BLaER1 treated with 17β-estradiol and CSF1 and Interleukin-3, amounts not matched to agents 10 nM and 100 nM (cell line): Measurements from ENCODE around the gene KRT37.

Experiments
- H3K27ac ChIP-seq, 11 experiments: shearing (Covaris generic); formaldehyde crosslinking; 2 replicates each; pipeline ENCODE4 v1.8.1; 2022
- H3K27me3 ChIP-seq, 11 experiments: shearing (Covaris generic); formaldehyde crosslinking; 2 replicates each; pipeline ENCODE4 v1.8.1; 2022
- H3K36me3 ChIP-seq, 11 experiments: shearing (Covaris generic); formaldehyde crosslinking; 2 replicates each; pipeline ENCODE4 v1.8.1; 2022
- H3K4me1 ChIP-seq, 10 experiments: shearing (Covaris generic); formaldehyde crosslinking; 2 replicates each; pipeline ENCODE4 v1.8.1; 2022
- H3K4me2 ChIP-seq, 11 experiments: shearing (Covaris generic); formaldehyde crosslinking; 2 replicates each; pipeline ENCODE4 v1.8.1; 2022
- H3K4me3 ChIP-seq, 10 experiments: shearing (Covaris generic); formaldehyde crosslinking; 2 replicates each; pipeline ENCODE4 v1.8.1; 2022
- H3K9ac ChIP-seq, 11 experiments: shearing (Covaris generic); formaldehyde crosslinking; 2 replicates each; pipeline ENCODE4 v1.8.1; 2022
- H3K9me3 ChIP-seq, 11 experiments: shearing (Covaris generic); formaldehyde crosslinking; replicated peaks in 1 of 11; 2 replicates each; pipeline ENCODE4 v1.8.1; 2022
- H4K20me1 ChIP-seq, 11 experiments: shearing (Covaris generic); formaldehyde crosslinking; 2 replicates each; pipeline ENCODE4 v1.8.1; 2022
- Cebpa-rat ChIP-seq, 11 experiments: shearing (Covaris generic); IDR thresholded peaks; 2 replicates each; pipeline ENCODE4 v1.8.1; 2022

Gene KRT37

DNA sequence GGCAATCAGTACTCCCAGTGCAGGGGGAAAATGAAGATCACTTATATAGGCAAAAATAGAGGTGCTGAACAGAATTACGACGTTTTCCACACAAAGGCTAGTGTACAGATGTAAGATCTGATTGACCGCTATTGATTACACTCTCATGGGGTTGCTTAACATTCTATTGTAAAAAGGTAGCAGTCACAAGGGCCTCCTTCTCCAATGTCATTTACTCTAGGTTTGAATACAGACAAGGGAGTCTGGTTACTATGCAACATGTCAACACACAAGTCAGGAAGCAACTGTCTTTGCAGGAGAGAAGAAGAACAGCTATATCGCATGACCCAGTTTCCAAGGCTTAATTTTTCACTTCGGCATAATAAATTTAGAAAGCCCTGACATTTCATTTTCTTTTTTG lies 7.9 kb downstream of the KRT37 start:
- H3K9ac ChIP-seq, result no peak overlapping the region
- H3K9me3 ChIP-seq, result no peaks in the 10 kb centered on the region
- no peak overlapping the region for H3K27ac ChIP-seq
- H3K36me3 ChIP-seq, result no peaks in the 10 kb centered on the region
- H3K4me3 ChIP-seq, result no peak overlapping the region
- H3K27me3 ChIP-seq, result no peaks in the 10 kb centered on the region
- peaks cover 0 to 7% (median 2%) of the 10 kb centered on the region in 10 experiments; a peak in 8 of 20 replicates for H3K4me1 ChIP-seq
- no peak for TF ChIP-seq Cebpa-rat (IDR thresholded peaks at IDR 0.05)
- H3K4me2 ChIP-seq, result no peak overlapping the region
- no peaks in the 10 kb centered on the region for H4K20me1 ChIP-seq

GRCh38 chr17:41415833-41416335 lies 8.5 kb downstream of the KRT37 start:
- Histone ChIP-seq H3K27ac (no peak overlapping the region), H3K4me1 (peaks cover 0 to 7% (median 2%) of the 10 kb centered on the region in 10 experiments; a peak in 8 of 20 replicates), H3K4me2 (no peak overlapping the region)

DNA sequence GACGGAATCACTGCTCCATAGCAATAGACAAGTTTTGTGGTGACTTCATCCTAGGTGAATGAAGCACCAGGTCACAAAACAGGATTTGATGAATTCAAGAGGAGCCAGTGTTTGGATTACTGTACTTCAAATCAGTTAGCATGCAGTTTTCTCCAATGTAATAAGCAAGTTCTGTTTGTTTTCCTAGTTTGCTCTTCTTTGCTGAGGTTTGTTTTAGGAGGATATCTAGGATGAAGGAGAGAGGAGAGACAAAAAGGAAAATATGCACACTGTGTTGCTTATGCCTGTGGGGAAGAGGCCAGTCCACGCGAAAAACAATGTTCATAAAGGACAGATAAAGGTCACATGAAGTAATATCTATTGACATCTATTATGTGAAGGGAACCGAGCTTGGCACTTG lies 9.0 kb downstream of the KRT37 start:
- Histone ChIP-seq H3K9ac (no peak overlapping the region), H3K27ac (no peak overlapping the region), H4K20me1 (no peaks in the 10 kb centered on the region), H3K27me3 (no peaks in the 10 kb centered on the region), H3K9me3 (no peaks in the 10 kb centered on the region), H3K36me3 (no peaks in the 10 kb centered on the region), H3K4me3 (no peak overlapping the region), H3K4me1 (peaks cover 0 to 7% (median 2%) of the 10 kb centered on the region in 10 experiments; a peak in 8 of 20 replicates), H3K4me2 (no peak overlapping the region)
- no peak for TF ChIP-seq Cebpa-rat (IDR thresholded peaks at IDR 0.05)

More at GRCh38 chr17:41415833-41416335, 8.5 kb downstream of the KRT37 start:
- no peaks in the 10 kb centered on the region for H3K9me3 ChIP-seq
- H3K27me3 ChIP-seq, result no peaks in the 10 kb centered on the region
- H3K4me3 ChIP-seq, result no peak overlapping the region
- no peak for TF ChIP-seq Cebpa-rat (IDR thresholded peaks at IDR 0.05)
- H3K9ac ChIP-seq, result no peak overlapping the region
- H4K20me1 ChIP-seq, result no peaks in the 10 kb centered on the region
- no peaks in the 10 kb centered on the region for H3K36me3 ChIP-seq

- Histone ChIP-seq H3K36me3 (no peaks in the 10 kb centered on the region), H3K27me3 (no peaks in the 10 kb centered on the region), H3K4me3 (no peak overlapping the region), H4K20me1 (no peaks in the 10 kb centered on the region), H3K4me2 (no peak overlapping the region), H3K27ac (no peak overlapping the region), H3K9me3 (no peaks in the 10 kb centered on the region), H3K4me1 (peaks cover 0 to 7% (median 2%) of the 10 kb centered on the region in 10 experiments; a peak in 8 of 20 replicates), H3K9ac (no peak overlapping the region)
- TF ChIP-seq Cebpa-rat (IDR thresholded peaks at IDR 0.05), result no peak
Observed at GRCh38 chr17:41413982-41414381, 10.4 kb downstream of the KRT37 start.

GRCh38 chr17:41413353-41413957 lies 10.9 kb downstream of the KRT37 start:
- H3K4me2 ChIP-seq, result no peak overlapping the region
- TF ChIP-seq Cebpa-rat (IDR thresholded peaks at IDR 0.05), result no peak
- no peaks in the 10 kb centered on the region for H3K9me3 ChIP-seq
- H3K9ac ChIP-seq, result no peak overlapping the region
- H3K27ac ChIP-seq, result no peak overlapping the region
- no peaks in the 10 kb centered on the region for H3K27me3 ChIP-seq
- H3K4me1 ChIP-seq, result peaks cover 0 to 7% (median 2%) of the 10 kb centered on the region in 10 experiments; a peak in 8 of 20 replicates
- no peaks in the 10 kb centered on the region for H3K36me3 ChIP-seq
- H4K20me1 ChIP-seq, result no peaks in the 10 kb centered on the region
- H3K4me3 ChIP-seq, result no peak overlapping the region

GRCh38 chr17:41411072-41411840 lies 13.1 kb downstream of the KRT37 start:
- H3K4me3 ChIP-seq, result no peak overlapping the region
- no peaks in the 10 kb centered on the region for H3K27me3 ChIP-seq
- no peak overlapping the region for H3K4me2 ChIP-seq
- H3K36me3 ChIP-seq, result no peaks in the 10 kb centered on the region
- H3K27ac ChIP-seq, result no peak overlapping the region
- H3K9me3 ChIP-seq, result no peaks in the 10 kb centered on the region
- H4K20me1 ChIP-seq, result no peaks in the 10 kb centered on the region
- no peaks in the 10 kb centered on the region for H3K4me1 ChIP-seq
- no peak overlapping the region for H3K9ac ChIP-seq
- TF ChIP-seq Cebpa-rat (IDR thresholded peaks at IDR 0.05), result no peak

GRCh38 chr17:41407226-41407625 lies 17.2 kb downstream of the KRT37 start:
- H3K9me3 ChIP-seq, result no peaks in the 10 kb centered on the region
- H3K36me3 ChIP-seq, result no peaks in the 10 kb centered on the region
- peaks cover 7 to 26% (median 10%) of the 10 kb centered on the region in 10 experiments; a peak in 19 of 20 replicates for H3K4me1 ChIP-seq
- no peak overlapping the region for H3K27ac ChIP-seq
- TF ChIP-seq Cebpa-rat (IDR thresholded peaks at IDR 0.05), result no peak
- H3K9ac ChIP-seq, result no peak overlapping the region
- H4K20me1 ChIP-seq, result no peaks in the 10 kb centered on the region
- no peak overlapping the region for H3K4me2 ChIP-seq
- H3K27me3 ChIP-seq, result no peaks in the 10 kb centered on the region
- no peak overlapping the region for H3K4me3 ChIP-seq

- H3K36me3 ChIP-seq, result no peaks in the 10 kb centered on the region
- no peak overlapping the region for H3K27ac ChIP-seq
- no peaks in the 10 kb centered on the region for H4K20me1 ChIP-seq
- no peaks in the 10 kb centered on the region for H3K9me3 ChIP-seq
- H3K4me2 ChIP-seq, result no peak overlapping the region
- H3K27me3 ChIP-seq, result no peaks in the 10 kb centered on the region
- H3K9ac ChIP-seq, result no peak overlapping the region
- peaks cover 7 to 29% (median 10%) of the 10 kb centered on the region in 10 experiments; a peak in 19 of 20 replicates for H3K4me1 ChIP-seq
- H3K4me3 ChIP-seq, result no peak overlapping the region
- TF ChIP-seq Cebpa-rat (IDR thresholded peaks at IDR 0.05), result no peak
Observed at GRCh38 chr17:41406205-41406604, 18.2 kb downstream of the KRT37 start.

DNA sequence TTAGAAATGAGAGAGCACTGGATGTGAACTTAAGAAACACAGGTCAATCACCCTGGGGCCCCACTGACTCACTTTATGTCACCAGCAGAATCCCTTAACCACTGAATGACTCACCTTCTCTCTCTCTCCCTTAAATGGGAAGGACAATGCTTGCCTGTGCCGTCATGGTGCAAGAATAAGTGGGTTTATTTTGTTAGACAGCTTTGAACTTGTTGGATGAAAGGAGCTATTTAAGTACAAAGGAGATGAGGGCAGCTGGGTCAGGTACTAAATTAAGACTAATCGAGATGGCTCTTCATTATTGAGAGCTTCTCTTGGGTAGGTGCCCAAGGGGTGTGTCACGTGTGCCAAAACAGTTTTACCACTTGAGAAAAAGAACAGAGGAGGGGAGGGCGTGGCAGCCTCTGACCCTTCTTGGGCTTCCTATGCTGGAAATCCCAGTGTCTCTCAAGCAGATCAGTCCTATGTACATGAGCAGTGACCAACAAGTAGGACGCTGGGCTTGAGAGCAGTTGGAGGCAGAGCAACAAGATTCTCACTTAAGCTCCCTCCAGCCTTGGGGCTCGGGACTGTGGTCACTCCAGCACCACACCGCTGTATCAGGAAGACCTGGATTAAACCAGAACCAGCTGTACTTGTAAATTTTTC lies 20.2 kb downstream of the KRT37 start:
- H3K9ac ChIP-seq, result no peak overlapping the region
- no peak overlapping the region for H3K4me3 ChIP-seq
- no peaks in the 10 kb centered on the region for H4K20me1 ChIP-seq
- H3K27me3 ChIP-seq, result no peaks in the 10 kb centered on the region
- H3K4me2 ChIP-seq, result peak overlapping the region; percentile 23 to 77 (median 55)
- H3K4me1 ChIP-seq, result peaks cover 7 to 29% (median 10%) of the 10 kb centered on the region in 10 experiments; a peak in 19 of 20 replicates
- TF ChIP-seq Cebpa-rat (IDR thresholded peaks at IDR 0.05), result no peak
- no peaks in the 10 kb centered on the region for H3K36me3 ChIP-seq
- peak overlapping the region in 2 of 11 experiments; percentile 3 to 46; a peak in 5 of 22 replicates for H3K27ac ChIP-seq
- no peaks in the 10 kb centered on the region for H3K9me3 ChIP-seq
